Aortic smooth muscle cell (primary cell): ENCODE data around the gene MOSMO. TPM values are rescaled to one million over a fixed set of nuclear protein-coding genes. Genes with fewer than 3 reads are reported as not detected.

Experiments
- total RNA-seq: library from RNA; depleted of rRNA; stranded (reverse); fragments of >200 nt; gene quantifications from 2 replicates; pipeline ENCODE4 v1.2.3, GENCODE V29; 2014

Gene MOSMO
- total RNA-seq, result 10.4 and 10.8 TPM in 2 replicates

GRCh38 chr16:22007509-22008214, at the start of gene MOSMO:
TSS of gene MOSMO (plus strand) at chr16:22008111. CDS start at chr16:22008302, 191 bp downstream.

DNA sequence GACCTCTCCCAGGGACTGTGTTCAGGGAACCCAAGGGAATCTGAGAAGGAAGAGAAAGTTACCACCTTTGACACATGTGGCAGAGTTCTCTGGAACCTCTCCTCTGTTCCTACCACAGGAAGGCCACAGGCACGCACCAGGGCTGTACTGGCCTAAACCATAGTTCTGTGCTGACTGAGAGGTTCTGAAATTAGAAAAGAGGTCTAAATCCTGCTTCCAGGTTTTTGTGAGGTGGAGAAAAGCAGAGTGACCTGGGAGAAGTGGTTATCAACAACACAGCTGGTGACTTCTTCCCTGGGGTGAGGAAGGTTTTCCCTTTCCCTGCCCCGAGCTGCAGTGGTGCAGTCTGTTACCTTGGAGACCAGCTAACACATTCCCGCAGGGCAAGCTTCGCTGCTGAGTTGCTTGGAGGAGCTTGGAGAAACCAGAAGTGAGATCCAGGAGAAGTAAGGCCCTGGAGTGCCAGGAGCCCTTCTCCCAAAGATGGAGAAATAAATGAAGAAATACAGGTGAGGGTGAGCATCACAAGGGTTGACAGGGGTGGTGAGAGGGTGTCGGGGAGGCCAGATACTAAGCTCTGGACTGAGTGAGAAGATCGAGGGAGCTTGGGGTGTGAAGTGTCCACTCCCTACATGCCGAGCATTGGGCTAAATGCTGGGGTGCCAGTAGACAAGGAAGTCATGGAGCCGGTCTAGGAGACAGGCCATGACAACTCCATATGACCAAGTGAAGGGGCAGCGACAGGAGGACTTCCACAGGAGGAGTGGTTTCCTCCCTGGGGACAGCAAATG, 84.4 kb downstream of the MOSMO start, which contains the start of gene VWA3A:
Gene VWA3A (plus strand): TSS at position 399 of the 791 bp plus-strand sequence. CDS start 97 bp downstream, at position 496.

Other genes with a start within 250 kb of the MOSMO start
- gene NPIPB4, start 150.4 kb upstream of the MOSMO start, total RNA-seq, result 11.6 and 28.8 TPM in 2 replicates
- 165 and 194 TPM in 2 replicates for gene UQCRC2, start 54.8 kb upstream of the MOSMO start, total RNA-seq
- not detected in 2 replicates for gene PDZD9, start 7.0 kb upstream of the MOSMO start, total RNA-seq
- gene VWA3A, start 84.4 kb downstream of the MOSMO start, total RNA-seq, result under 0.01 TPM in 1 of 2 replicates, not detected in the other
- not detected in 2 replicates for gene SDR42E2, start 154.4 kb downstream of the MOSMO start, total RNA-seq
- 31.0 and 31.1 TPM in 2 replicates for gene EEF2K, start 198.2 kb downstream of the MOSMO start, total RNA-seq